ENCODE data around the gene SNHG17.

The SNHG17 gene

DNA sequence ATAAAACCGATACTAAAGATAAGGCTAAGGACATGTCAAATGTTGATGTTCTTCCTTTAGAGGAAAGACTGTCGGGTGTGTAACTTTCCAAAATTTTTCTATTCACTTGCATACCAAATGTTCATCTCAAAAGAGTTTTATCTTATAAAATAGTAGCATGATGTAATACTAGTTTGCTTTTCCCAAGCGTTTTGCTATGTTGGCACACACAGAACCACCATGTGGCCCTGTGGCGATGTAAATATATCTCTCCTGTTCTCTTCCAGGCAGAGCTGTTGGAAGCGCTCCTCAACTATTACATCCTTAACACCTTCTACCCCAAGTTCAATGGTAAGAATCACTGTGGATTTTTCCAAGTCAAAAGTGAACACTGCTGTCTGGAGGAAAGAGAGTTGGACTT is 62.3 kb downstream of the SNHG17 start:
- no peak for DNase-seq
